Neuronal stem cell (in vitro differentiated cells): ENCODE measurements around the gene SUPT4H1.
A peak's percentile ranks its signal among the peaks of the same experiment; 100 is the strongest.

Source experiments
- DNase-seq: peaks from one replicate; pipeline ENCODE4 v3.0.0-alpha.2; 2013; ENCODE audit warnings: low spot score
- H2AFZ ChIP-seq: one replicate; pipeline ENCODE4 v1.6.1; 2013; ENCODE audit warnings: mild to moderate bottlenecking, low read length, inconsistent platforms
- H2AK5ac ChIP-seq: 2 replicates; pipeline ENCODE4 v1.6.1; 2013; ENCODE audit warnings: low read depth, mild to moderate bottlenecking, inconsistent platforms, low read length, moderate library complexity, mixed read lengths
- H2BK120ac ChIP-seq: 2 replicates; pipeline ENCODE4 v1.6.1; 2013; ENCODE audit warnings: low read depth, mild to moderate bottlenecking, inconsistent platforms, low read length, moderate library complexity, mixed read lengths
- H2BK12ac ChIP-seq: one replicate; pipeline ENCODE4 v1.6.1; 2013; ENCODE audit warnings: low read length, inconsistent platforms
- H2BK15ac ChIP-seq: 2 replicates; pipeline ENCODE4 v1.6.1; 2013; ENCODE audit warnings: mild to moderate bottlenecking, low read length, inconsistent platforms, mixed read lengths
- H2BK5ac ChIP-seq: one replicate; pipeline ENCODE4 v1.6.1; 2013; ENCODE audit warnings: inconsistent platforms, mild to moderate bottlenecking, low read length, moderate library complexity
- H3K14ac ChIP-seq: one replicate; pipeline ENCODE4 v1.6.1; 2013; ENCODE audit warnings: low read length, inconsistent platforms
- H3K18ac ChIP-seq: 2 replicates; pipeline ENCODE4 v1.6.1; 2013; ENCODE audit warnings: low read length, inconsistent platforms
- H3K23ac ChIP-seq: 2 replicates; pipeline ENCODE4 v1.6.1; 2013; ENCODE audit warnings: low read depth, mild to moderate bottlenecking, mixed read lengths, low read length, inconsistent platforms; ENCODE audit not compliant: poor library complexity
- H3K27ac ChIP-seq: replicated peaks from 3 replicates; pipeline ENCODE4 v1.5.1; 2013; ENCODE audit warnings: low read length, inconsistent platforms
- H3K27me3 ChIP-seq, 3 experiments: 2 replicates each; pipeline ENCODE4 v1.6.1; 2013; ENCODE audit warnings: low read length in 3 of 3, mild to moderate bottlenecking in 2 of 3, inconsistent platforms in 1 of 3, low read depth in 1 of 3, mixed read lengths in 1 of 3, moderate library complexity in 1 of 3; ENCODE audit not compliant: control insufficient read depth in 3 of 3, insufficient read depth in 3 of 3
- H3K36me3 ChIP-seq, 2 donors: replicated peaks in 1 of 2; 2 replicates each; pipeline ENCODE4 v1.6.1; 2013; ENCODE audit warnings: low read length in 2 of 2; ENCODE audit not compliant: control insufficient read depth in 2 of 2, insufficient read depth in 2 of 2
- H3K4ac ChIP-seq: 2 replicates; pipeline ENCODE4 v1.6.1; 2013; ENCODE audit warnings: inconsistent platforms, mild to moderate bottlenecking, low read length, moderate library complexity
- H3K4me1 ChIP-seq, 2 donors: 1 replicate in 1 of 2; 2 replicates in 1 of 2; pipeline ENCODE4 v1.6.1; 2013; ENCODE audit warnings: low read length in 2 of 2, low read depth in 1 of 2; ENCODE audit not compliant: control insufficient read depth in 2 of 2, insufficient read depth in 1 of 2
- H3K4me2 ChIP-seq: one replicate; pipeline ENCODE4 v1.6.1; 2013; ENCODE audit warnings: mild to moderate bottlenecking, low read length, inconsistent platforms; ENCODE audit not compliant: insufficient read depth, poor library complexity, severe bottlenecking
- H3K4me3 ChIP-seq, 2 donors: 2 replicates each; pipeline ENCODE4 v1.5.1; 2013; ENCODE audit warnings: low read length in 2 of 2, mild to moderate bottlenecking in 2 of 2, inconsistent platforms in 1 of 2, moderate library complexity in 1 of 2
- H3K79me1 ChIP-seq: one replicate; pipeline ENCODE4 v1.6.1; 2013; ENCODE audit warnings: low read depth, mild to moderate bottlenecking, inconsistent platforms, low read length, moderate library complexity
- H3K9ac ChIP-seq: one replicate; pipeline ENCODE4 v1.6.1; 2013; ENCODE audit warnings: mild to moderate bottlenecking, low read depth, low read length, inconsistent platforms; ENCODE audit not compliant: poor library complexity
- H3K9me3 ChIP-seq, 2 donors: replicated peaks in 1 of 2; 2 replicates each; pipeline versions ENCODE3 to v1.6.1; 2013; ENCODE audit warnings: low read length in 2 of 2, mild to moderate bottlenecking in 2 of 2, inconsistent platforms in 1 of 2, low read depth in 1 of 2, mixed read lengths in 1 of 2, moderate library complexity in 1 of 2; ENCODE audit not compliant: control insufficient read depth in 2 of 2, insufficient read depth in 1 of 2
- H4K8ac ChIP-seq: one replicate; pipeline ENCODE4 v1.6.1; 2013; ENCODE audit warnings: low read depth, mild to moderate bottlenecking, inconsistent platforms, low read length, moderate library complexity
- H4K91ac ChIP-seq: one replicate; pipeline ENCODE4 v1.6.1; 2013; ENCODE audit warnings: low read length, low read depth, mild to moderate bottlenecking, inconsistent platforms; ENCODE audit not compliant: poor library complexity
- WGBS, 2 donors: extraction: QIAGEN DNeasy Blood & Tissue Kit; methylation state at CpG; one replicate each; pipeline ENCODE4 v1.1.7; 2013; ENCODE audit warnings: missing lambda C conversion rate in 2 of 2, mixed read lengths in 1 of 2; ENCODE audit not compliant: insufficient read length in 2 of 2, insufficient replicate concordance in 1 of 2; ENCODE audit errors: extremely low coverage in 2 of 2; 5-methylcytosine and 5-hydroxymethylcytosine counted together

SUPT4H1 gene

GRCh38 chr17:58354541-58355216 is 2.7 kb upstream of the SUPT4H1 start:
- no peak overlapping the region for H3K14ac ChIP-seq
- peaks cover 2 to 8% of the 10 kb centered on the region in 2 donors for H3K36me3 ChIP-seq
- no peak overlapping the region for H3K4ac ChIP-seq
- no peak overlapping the region for H3K18ac ChIP-seq
- H3K4me2 ChIP-seq, result no peak overlapping the region
- H2AK5ac ChIP-seq, result no peak overlapping the region
- H2BK15ac ChIP-seq, result no peak overlapping the region
- H3K27me3 ChIP-seq, result no peaks in the 10 kb centered on the region
- no peak overlapping the region for H3K23ac ChIP-seq
- no peak overlapping the region for H3K4me3 ChIP-seq
- DNase-seq, result no peak
- H2BK120ac ChIP-seq, result no peak overlapping the region
- H3K27ac ChIP-seq, result no peak overlapping the region
- H2AFZ ChIP-seq, result peak overlapping the region; percentile 38
- H3K9ac ChIP-seq, result no peak overlapping the region
- peaks cover 6% of the 10 kb centered on the region for H3K79me1 ChIP-seq
- no peak overlapping the region for H4K91ac ChIP-seq
- H2BK12ac ChIP-seq, result no peak overlapping the region
- H3K9me3 ChIP-seq, result no peaks in the 10 kb centered on the region
- H4K8ac ChIP-seq, result no peak overlapping the region
- no peak overlapping the region for H2BK5ac ChIP-seq
- WGBS, 2 donors, result no CpG with 5 or more reads among the region's 6 CpGs
- peaks cover 10% of the 10 kb centered on the region in 2 donors for H3K4me1 ChIP-seq

- no peak overlapping the region for H2BK5ac ChIP-seq
- no peak overlapping the region for H4K91ac ChIP-seq
- no peaks in the 10 kb centered on the region for H3K9me3 ChIP-seq
- H3K4me3 ChIP-seq, result peak overlapping the region in 1 of 2 donors; percentile 95
- WGBS, 2 donors, result no CpG with 5 or more reads among the region's 4 CpGs
- DNase-seq, result no peak
- no peak overlapping the region for H3K4me2 ChIP-seq
- H3K79me1 ChIP-seq, result peaks cover 6% of the 10 kb centered on the region
- no peak overlapping the region for H3K4ac ChIP-seq
- H3K27ac ChIP-seq, result no peak overlapping the region
- no peak overlapping the region for H3K9ac ChIP-seq
- no peak overlapping the region for H2AFZ ChIP-seq
- peaks cover 10% of the 10 kb centered on the region in 2 donors for H3K4me1 ChIP-seq
- no peak overlapping the region for H2BK12ac ChIP-seq
- no peak overlapping the region for H3K18ac ChIP-seq
- no peak overlapping the region for H2AK5ac ChIP-seq
- no peak overlapping the region for H4K8ac ChIP-seq
- H2BK120ac ChIP-seq, result no peak overlapping the region
- no peak overlapping the region for H3K23ac ChIP-seq
- no peaks in the 10 kb centered on the region for H3K27me3 ChIP-seq
- H3K36me3 ChIP-seq, result peaks cover 8 to 20% of the 10 kb centered on the region in 2 donors
- no peak overlapping the region for H3K14ac ChIP-seq
- no peak overlapping the region for H2BK15ac ChIP-seq
These were observed 1.4 kb upstream of the SUPT4H1 start for GRCh38 chr17:58353389-58353825.

GRCh38 chr17:58352596-58353388 is 791 bp upstream of the SUPT4H1 start:
- Histone ChIP-seq H3K9ac (no peak overlapping the region), H2BK5ac (no peak overlapping the region), H3K4me1 (peaks cover 10% of the 10 kb centered on the region in 2 donors), H3K14ac (no peak overlapping the region), H2BK12ac (no peak overlapping the region), H3K4me2 (peak overlapping the region; percentile 85), H3K36me3 (peaks cover 14 to 26% of the 10 kb centered on the region in 2 donors), H3K23ac (no peak overlapping the region), H4K8ac (no peak overlapping the region), H3K27me3 (no peaks in the 10 kb centered on the region), H2AFZ (peak overlapping the region; percentile 89), H3K4me3 (peak overlapping the region; percentile 79 to 95), H2AK5ac (no peak overlapping the region), H3K4ac (no peak overlapping the region), H3K27ac (peak overlapping the region; percentile 85), H2BK120ac (no peak overlapping the region), H2BK15ac (no peak overlapping the region), H3K9me3 (no peaks in the 10 kb centered on the region), H3K79me1 (peaks cover 6% of the 10 kb centered on the region), H4K91ac (no peak overlapping the region), H3K18ac (peak overlapping the region; percentile 55)
- DNase-seq, result peak; percentile 51
- no CpG with 5 or more reads among the region's 26 CpGs for WGBS, 2 donors

GRCh38 chr17:58351182-58351581 is 819 bp downstream of the SUPT4H1 start:
- Histone ChIP-seq H3K4me3 (peak overlapping the region; percentile 90 to 95), H3K36me3 (peaks cover 22 to 43% of the 10 kb centered on the region in 2 donors), H2BK12ac (no peak overlapping the region), H4K91ac (no peak overlapping the region), H3K9ac (no peak overlapping the region), H3K9me3 (no peaks in the 10 kb centered on the region), H2BK15ac (no peak overlapping the region), H3K27ac (no peak overlapping the region), H2AFZ (no peak overlapping the region), H3K18ac (no peak overlapping the region), H3K23ac (no peak overlapping the region), H3K4me2 (peak overlapping the region; percentile 94), H2BK5ac (no peak overlapping the region), H3K4me1 (peaks cover 10% of the 10 kb centered on the region in 2 donors), H2BK120ac (no peak overlapping the region), H3K27me3 (no peaks in the 10 kb centered on the region), H3K4ac (no peak overlapping the region), H2AK5ac (no peak overlapping the region), H4K8ac (no peak overlapping the region), H3K14ac (no peak overlapping the region), H3K79me1 (peaks cover 6% of the 10 kb centered on the region)
- DNase-seq, result no peak
- no CpG with 5 or more reads among the region's 4 CpGs for WGBS, 2 donors
